Omental fat pad (tissue), 4 donors: ENCODE data around the gene MARS1. TPM values are rescaled to one million over a fixed set of nuclear protein-coding genes. Genes with fewer than 3 reads are reported as not detected.
"Not testable (repeated sequence)": the region's sequence is repeated elsewhere in the genome, so short reads cannot be mapped to it uniquely, and the experiment has no call there.

ENCODE experiments used
- ATAC-seq: fragments of 150-250 bp; one replicate; pipeline ENCODE4 v1.9.1; 2016; ENCODE audit warnings: mild to moderate bottlenecking, moderate library complexity; ENCODE audit not compliant: low FRiP score
- DNase-seq: peaks from one replicate; pipeline ENCODE4 v3.0.0-alpha.2; 2019; ENCODE audit warnings: low spot score
- total RNA-seq, 4 donors: library from RNA; depleted of rRNA; stranded (reverse); fragments of >200 nt; gene quantifications; one replicate each; pipeline ENCODE4 v1.1.0, GENCODE V29; 2016
- TF ChIP-seq, protein P1 (sequence below), 3 donors: fragments of 450-650 bp; IDR thresholded peaks; one replicate each; pipeline ENCODE4 v1.5.1; 2016 to 2017; ENCODE audit warnings: antibody characterized with exemption in 3 of 3, mild to moderate bottlenecking in 3 of 3, moderate library complexity in 2 of 3

Gene MARS1
- total RNA-seq, 4 donors from 2014 or later: 53.5 to 108 (median 58.4) TPM

DNA sequence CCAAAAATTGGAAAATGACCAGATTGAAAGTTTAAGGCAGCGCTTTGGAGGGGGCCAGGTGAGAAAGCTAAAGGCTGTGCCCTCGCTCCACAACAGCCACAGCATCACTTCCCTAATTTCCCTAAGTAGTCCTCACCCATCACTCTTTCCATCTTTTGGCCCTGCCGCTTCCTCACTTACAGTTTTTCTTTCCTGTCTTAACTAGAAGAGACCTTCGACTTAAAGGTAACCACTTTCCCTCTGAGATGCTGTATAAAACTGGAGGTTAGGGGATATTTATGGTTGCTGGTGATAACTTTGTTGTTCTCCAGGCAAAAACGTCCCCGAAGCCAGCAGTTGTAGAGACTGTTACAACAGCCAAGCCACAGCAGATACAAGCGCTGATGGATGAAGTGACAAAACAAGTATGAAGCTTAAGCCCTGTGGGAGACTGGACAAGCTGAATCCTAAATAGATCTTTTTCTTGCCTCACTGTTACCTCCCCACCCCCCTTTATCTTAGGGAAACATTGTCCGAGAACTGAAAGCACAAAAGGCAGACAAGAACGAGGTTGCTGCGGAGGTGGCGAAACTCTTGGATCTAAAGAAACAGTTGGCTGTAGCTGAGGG lies 28.2 kb downstream of the MARS1 start:
- TF ChIP-seq, protein P1, sequence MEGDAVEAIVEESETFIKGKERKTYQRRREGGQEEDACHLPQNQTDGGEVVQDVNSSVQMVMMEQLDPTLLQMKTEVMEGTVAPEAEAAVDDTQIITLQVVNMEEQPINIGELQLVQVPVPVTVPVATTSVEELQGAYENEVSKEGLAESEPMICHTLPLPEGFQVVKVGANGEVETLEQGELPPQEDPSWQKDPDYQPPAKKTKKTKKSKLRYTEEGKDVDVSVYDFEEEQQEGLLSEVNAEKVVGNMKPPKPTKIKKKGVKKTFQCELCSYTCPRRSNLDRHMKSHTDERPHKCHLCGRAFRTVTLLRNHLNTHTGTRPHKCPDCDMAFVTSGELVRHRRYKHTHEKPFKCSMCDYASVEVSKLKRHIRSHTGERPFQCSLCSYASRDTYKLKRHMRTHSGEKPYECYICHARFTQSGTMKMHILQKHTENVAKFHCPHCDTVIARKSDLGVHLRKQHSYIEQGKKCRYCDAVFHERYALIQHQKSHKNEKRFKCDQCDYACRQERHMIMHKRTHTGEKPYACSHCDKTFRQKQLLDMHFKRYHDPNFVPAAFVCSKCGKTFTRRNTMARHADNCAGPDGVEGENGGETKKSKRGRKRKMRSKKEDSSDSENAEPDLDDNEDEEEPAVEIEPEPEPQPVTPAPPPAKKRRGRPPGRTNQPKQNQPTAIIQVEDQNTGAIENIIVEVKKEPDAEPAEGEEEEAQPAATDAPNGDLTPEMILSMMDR (IDR thresholded peaks at IDR 0.05): no peak
- DNase-seq (no peak), ATAC-seq (no peak)

GRCh38 chr12:57516617-57517153 lies 28.8 kb downstream of the MARS1 start:
- no peak for ATAC-seq
- TF ChIP-seq, protein P1 (IDR thresholded peaks at IDR 0.05): no peak
- DNase-seq: no peak

DNA sequence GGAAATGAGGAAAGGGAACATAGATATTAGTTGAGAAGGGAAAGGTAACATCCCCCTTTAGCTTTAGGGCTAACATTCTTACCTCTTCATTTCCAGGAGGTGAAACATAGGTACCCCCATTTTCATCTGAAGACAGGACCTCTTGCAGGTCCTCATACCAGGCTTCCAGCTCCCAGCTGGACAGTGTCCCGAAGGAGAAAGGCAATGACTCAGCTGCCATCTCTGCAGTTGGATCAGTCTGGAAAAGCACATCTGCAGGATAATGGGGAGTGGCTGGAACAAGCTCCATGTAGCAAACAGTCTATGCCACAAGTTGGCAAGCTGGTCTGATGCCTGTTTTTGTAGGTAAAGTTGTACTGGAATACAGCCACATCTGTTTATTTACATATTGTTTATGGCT lies 29.3 kb downstream of the MARS1 start:
- DNase-seq (no peak), ATAC-seq (no peak)

DNA sequence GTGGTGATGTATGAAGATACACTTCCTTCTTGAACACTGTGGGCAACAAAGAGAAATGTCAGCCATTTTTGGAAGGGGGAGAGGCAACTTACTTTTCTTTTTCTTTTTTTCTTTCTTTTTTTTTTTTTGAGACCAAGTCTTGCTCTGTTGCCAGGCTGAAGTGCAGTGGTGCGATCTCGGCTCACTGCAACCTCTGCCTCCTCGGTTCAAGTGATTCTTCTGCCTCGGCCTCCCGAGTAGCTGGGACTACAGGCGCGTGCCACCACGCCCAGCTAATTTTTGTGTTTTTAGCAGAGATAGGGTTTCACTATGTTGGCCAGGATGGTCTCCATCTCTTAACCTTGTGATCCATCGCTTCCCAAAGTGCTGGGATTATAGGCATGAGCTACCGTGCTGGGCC lies 29.9 kb downstream of the MARS1 start:
- DNase-seq, ATAC-seq: not testable (repeated sequence)

More for the DNA sequence above, 29.3 kb downstream of the MARS1 start:
- TF ChIP-seq, protein P1 (IDR thresholded peaks at IDR 0.05): no peak

GRCh38 chr12:57518176-57518919 lies 30.5 kb downstream of the MARS1 start:
- ATAC-seq: no peak
- TF ChIP-seq, protein P1 (IDR thresholded peaks at IDR 0.05): no peak

DNA sequence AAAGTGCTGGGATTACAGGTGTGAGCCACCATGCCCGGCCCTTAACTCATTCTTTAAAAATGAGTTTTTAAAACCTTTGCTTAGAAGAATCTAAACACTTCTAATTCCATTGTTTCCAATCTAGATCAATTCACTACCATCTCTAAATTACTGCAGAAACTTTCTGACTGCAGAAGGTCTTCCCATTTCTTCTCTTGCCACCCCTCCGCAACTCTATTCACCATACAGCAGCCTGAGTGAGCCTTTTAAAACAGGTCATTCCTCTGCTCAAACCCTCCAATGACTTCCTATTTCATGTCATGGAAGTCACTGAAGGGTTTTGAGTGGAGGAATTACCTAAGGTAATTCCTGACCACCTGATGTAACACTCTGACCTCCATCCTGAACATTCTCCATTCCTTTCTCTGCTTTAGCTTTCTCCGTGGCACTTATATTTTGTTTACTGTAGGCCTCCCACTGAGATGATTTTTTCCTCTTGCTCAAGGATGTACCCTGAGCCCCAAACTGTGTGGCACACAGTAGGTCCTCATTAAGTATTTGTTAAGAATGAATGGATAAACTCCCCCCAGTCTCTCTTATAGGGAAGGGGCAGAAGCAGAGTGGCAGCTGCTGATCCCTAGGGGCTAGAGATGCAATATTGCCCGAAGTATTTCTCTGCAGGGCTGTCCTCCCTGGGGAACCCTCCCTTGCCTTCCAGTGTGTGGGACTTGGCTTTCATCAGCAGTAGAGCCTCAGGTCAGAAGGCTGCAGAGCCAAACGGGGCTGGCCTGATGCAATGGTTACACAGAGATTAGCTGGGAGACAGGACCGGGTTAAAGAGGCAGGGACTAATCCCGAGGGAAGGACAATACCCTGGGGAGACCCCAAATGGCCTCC lies 31.3 kb downstream of the MARS1 start:
- TF ChIP-seq, protein P1 (IDR thresholded peaks at IDR 0.05): no peak
- DNase-seq (no peak), ATAC-seq (no peak)

More at GRCh38 chr12:57518176-57518919, 30.5 kb downstream of the MARS1 start:
- no peak for DNase-seq

GRCh38 chr12:57519796-57520052 lies 31.9 kb downstream of the MARS1 start:
- TF ChIP-seq, protein P1 (IDR thresholded peaks at IDR 0.05): no peak
- DNase-seq (no peak), ATAC-seq (no peak)
